H9 (cell line): Measurements from ENCODE around the gene ATP6V1C2. TPM values are rescaled to one million over a fixed set of nuclear protein-coding genes. Genes with fewer than 3 reads are reported as not detected.

Experiments used
- DNase-seq: peaks from one replicate; pipeline ENCODE4 v3.0.0-alpha.2; 2017
- H2AFZ ChIP-seq: one replicate; pipeline ENCODE4 v1.6.1; 2013; ENCODE audit warnings: mild to moderate bottlenecking, low read length, control low read depth, moderate library complexity
- H2AK5ac ChIP-seq: 2 replicates; pipeline ENCODE4 v1.6.1; 2013; ENCODE audit warnings: low read length, control low read depth, mixed read lengths; ENCODE audit not compliant: insufficient read length
- H2BK120ac ChIP-seq: one replicate; pipeline ENCODE4 v1.6.1; 2013; ENCODE audit warnings: low read depth, mild to moderate bottlenecking, low read length, control low read depth, inconsistent platforms; ENCODE audit not compliant: poor library complexity, severe bottlenecking
- H2BK12ac ChIP-seq: 2 replicates; pipeline ENCODE4 v1.6.1; 2013; ENCODE audit warnings: low read length, control low read depth, mixed read lengths, low read depth; ENCODE audit not compliant: insufficient read length
- H2BK15ac ChIP-seq: 2 replicates; pipeline ENCODE4 v1.6.1; 2013; ENCODE audit warnings: low read depth, low read length, control low read depth
- H2BK20ac ChIP-seq: one replicate; pipeline ENCODE4 v1.6.1; 2013; ENCODE audit warnings: low read depth, mild to moderate bottlenecking, low read length, control low read depth, inconsistent platforms; ENCODE audit not compliant: poor library complexity, severe bottlenecking
- H2BK5ac ChIP-seq: 2 replicates; pipeline ENCODE4 v1.6.1; 2013; ENCODE audit warnings: low read length, control low read depth, mixed read lengths; ENCODE audit not compliant: insufficient read length
- H3K14ac ChIP-seq: 2 replicates; pipeline ENCODE4 v1.6.1; 2013; ENCODE audit warnings: low read length, control low read depth; ENCODE audit not compliant: insufficient read depth
- H3K18ac ChIP-seq: 2 replicates; pipeline ENCODE4 v1.6.1; 2013; ENCODE audit warnings: low read depth, mild to moderate bottlenecking, mixed read lengths, low read length, control low read depth; ENCODE audit not compliant: insufficient read length
- H3K23ac ChIP-seq: 2 replicates; pipeline ENCODE4 v1.6.1; 2013; ENCODE audit warnings: low read length, control low read depth, mixed read lengths, low read depth; ENCODE audit not compliant: insufficient read length
- H3K23me2 ChIP-seq: 2 replicates; pipeline ENCODE4 v1.6.1; 2013; ENCODE audit warnings: low read depth, mild to moderate bottlenecking, mixed read lengths, low read length, control low read depth; ENCODE audit not compliant: insufficient read length, poor library complexity, severe bottlenecking
- H3K27ac ChIP-seq: 2 replicates; pipeline ENCODE4 v1.5.1; 2013; ENCODE audit warnings: low read length, control low read depth, mixed read lengths, low read depth; ENCODE audit not compliant: insufficient read length
- H3K27me3 ChIP-seq: 2 replicates; pipeline ENCODE4 v1.6.1; 2013; ENCODE audit warnings: low read length, control low read depth, inconsistent platforms; ENCODE audit not compliant: insufficient read depth
- H3K4ac ChIP-seq: 2 replicates; pipeline ENCODE4 v1.6.1; 2013; ENCODE audit warnings: low read depth, mild to moderate bottlenecking, control low read depth, inconsistent platforms, low read length, moderate library complexity
- H3K4me1 ChIP-seq: 2 replicates; pipeline ENCODE4 v1.6.1; 2013; ENCODE audit warnings: low read length, control low read depth, inconsistent platforms; ENCODE audit not compliant: insufficient read depth
- H3K4me2 ChIP-seq: 2 replicates; pipeline ENCODE4 v1.6.1; 2013; ENCODE audit warnings: low read length, control low read depth, mixed read lengths; ENCODE audit not compliant: insufficient read length, insufficient read depth
- H3K56ac ChIP-seq: 2 replicates; pipeline ENCODE4 v1.6.1; 2013; ENCODE audit warnings: low read depth, mild to moderate bottlenecking, mixed read lengths, low read length, control low read depth; ENCODE audit not compliant: insufficient read length
- H3K79me1 ChIP-seq: 2 replicates; pipeline ENCODE4 v1.6.1; 2013; ENCODE audit warnings: low read depth, mild to moderate bottlenecking, moderate library complexity, low read length, control low read depth, inconsistent platforms; ENCODE audit not compliant: insufficient read depth, poor library complexity, severe bottlenecking
- H3K79me2 ChIP-seq: 2 replicates; pipeline ENCODE4 v1.6.1; 2013; ENCODE audit warnings: low read length, control low read depth, inconsistent platforms; ENCODE audit not compliant: insufficient read depth
- H3K9ac ChIP-seq: 2 replicates; pipeline ENCODE4 v1.6.1; 2013; ENCODE audit warnings: low read length, control low read depth, mixed read lengths; ENCODE audit not compliant: insufficient read length; ENCODE audit errors: extremely low read depth
- H3K9me3 ChIP-seq: one replicate; pipeline ENCODE4 v1.6.1; 2013; ENCODE audit warnings: low read depth, low read length, inconsistent platforms; ENCODE audit not compliant: control insufficient read depth
- H3T11ph ChIP-seq: one replicate; pipeline ENCODE4 v1.6.1; 2013; ENCODE audit warnings: mild to moderate bottlenecking, low read length, control low read depth, inconsistent platforms
- H4K20me1 ChIP-seq: one replicate; pipeline ENCODE4 v1.6.1; 2013; ENCODE audit not compliant: control insufficient read depth, insufficient read length, insufficient read depth
- H4K5ac ChIP-seq: 2 replicates; pipeline ENCODE4 v1.6.1; 2013; ENCODE audit warnings: low read depth, mild to moderate bottlenecking, mixed read lengths, low read length, control low read depth; ENCODE audit not compliant: insufficient read length
- H4K8ac ChIP-seq: replicated peaks from 2 replicates; pipeline ENCODE4 v1.6.1; 2013; ENCODE audit warnings: low read length, control low read depth, mixed read lengths, low read depth; ENCODE audit not compliant: insufficient read length
- H4K91ac ChIP-seq: 2 replicates; pipeline ENCODE4 v1.6.1; 2013; ENCODE audit warnings: low read depth, mild to moderate bottlenecking, moderate library complexity, mixed read lengths, low read length, control low read depth; ENCODE audit not compliant: insufficient read length
- H3K27ac Mint-ChIP-seq, 3 experiments: 2 replicates in 2 of 3; 3 replicates in 1 of 3; pipeline ENCODE4 v1.8.0; 2020 to 2021; ENCODE audit warnings: mixed read lengths in 3 of 3, mild to moderate bottlenecking in 1 of 3, moderate library complexity in 1 of 3
- H3K27me3 Mint-ChIP-seq: 2 replicates; pipeline ENCODE4 v1.8.0; 2021; ENCODE audit warnings: low read depth, mild to moderate bottlenecking, moderate library complexity, mixed read lengths
- H3K36me3 Mint-ChIP-seq, 3 experiments: 2 replicates in 2 of 3; 3 replicates in 1 of 3; pipeline ENCODE4 v1.8.0; 2020 to 2021; ENCODE audit warnings: low read depth in 3 of 3, mixed read lengths in 3 of 3; ENCODE audit not compliant: insufficient read depth in 1 of 3
- H3K4me1 Mint-ChIP-seq, 2 experiments: 2 replicates each; pipeline ENCODE4 v1.8.0; 2020; ENCODE audit warnings: mixed read lengths in 2 of 2
- H3K4me3 Mint-ChIP-seq, 2 experiments: 2 replicates in 1 of 2; 3 replicates in 1 of 2; pipeline ENCODE4 v1.8.0; 2020 to 2021; ENCODE audit warnings: mild to moderate bottlenecking in 2 of 2, mixed read lengths in 2 of 2, moderate library complexity in 1 of 2
- H3K9me3 Mint-ChIP-seq, 2 experiments: 2 replicates in 1 of 2; 3 replicates in 1 of 2; pipeline ENCODE4 v1.8.0; 2020; ENCODE audit warnings: mild to moderate bottlenecking in 2 of 2, mixed read lengths in 2 of 2, moderate library complexity in 1 of 2
- CTCF ChIP-seq: fragments of 200-600 bp; sonication (generic); conservative IDR thresholded peaks from 3 replicates; pipeline ENCODE4 v1.8.0; 2021; ENCODE audit warnings: antibody characterized with exemption, mild to moderate bottlenecking
- WGBS: extraction: QIAGEN DNeasy Blood & Tissue Kit; methylation state at CpG from one replicate; pipeline ENCODE4 v1.1.7; 2013; ENCODE audit warnings: missing lambda C conversion rate, low lambda C conversion rate, mixed read lengths; ENCODE audit not compliant: insufficient read length; ENCODE audit errors: extremely low coverage; 5-methylcytosine and 5-hydroxymethylcytosine counted together
- total RNA-seq: library from RNA; stranded (reverse); gene quantifications from 2 replicates; pipeline ENCODE4 v1.2.1, GENCODE V29; 2021

The ATP6V1C2 gene
- total RNA-seq, 1 experiment from 2014 or later = 1.2 TPM

DNA sequence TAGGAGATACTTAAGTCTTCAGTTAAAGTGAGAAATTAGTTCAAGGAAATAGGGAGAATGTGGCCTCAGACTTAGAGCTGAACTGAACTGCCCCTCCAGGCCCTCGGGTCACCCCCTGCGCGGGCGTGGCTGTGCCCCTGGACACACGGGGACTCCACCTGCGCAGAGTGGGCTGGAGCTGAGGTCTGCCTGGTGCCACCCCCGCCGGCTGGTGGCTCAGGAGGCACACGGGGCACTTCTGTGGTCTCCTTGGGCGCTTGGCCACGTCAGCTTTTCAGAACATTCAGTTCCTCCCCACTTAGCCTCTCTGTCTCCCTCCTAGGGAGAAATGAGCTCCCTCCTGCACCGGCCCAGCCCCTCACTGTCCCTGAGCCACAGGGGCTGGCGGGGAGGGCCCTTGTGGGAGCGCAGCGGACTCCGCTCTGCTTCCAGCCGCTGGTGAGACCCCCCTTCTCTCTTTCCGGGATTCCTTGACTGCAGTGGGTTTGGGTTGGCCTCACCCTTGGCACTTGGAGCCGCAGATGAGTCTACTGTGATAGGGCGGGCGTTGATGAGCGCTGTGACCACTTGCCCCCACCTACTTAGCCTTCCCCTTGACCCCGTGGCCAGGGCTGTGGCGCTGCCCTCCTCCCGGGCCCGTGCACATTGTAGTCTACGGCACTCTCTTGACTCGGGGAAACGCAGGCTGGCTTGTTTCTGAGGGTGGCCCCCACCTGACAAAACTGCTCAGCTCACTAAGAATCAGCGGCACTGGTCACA is 109.4 kb downstream of the ATP6V1C2 start:
- no peaks in the 10 kb centered on the region for H3K9me3 ChIP-seq
- H4K8ac ChIP-seq = no peak overlapping the region
- H3K23ac ChIP-seq = no peak overlapping the region
- Mint-ChIP-seq H3K4me3 (no peak overlapping the region), H3K27me3 (peaks cover 43% of the 10 kb centered on the region), H3K9me3 (no peaks in the 10 kb centered on the region), H3K36me3 (no peaks in the 10 kb centered on the region), H3K4me1 (peaks cover 14% of the 10 kb centered on the region in 2 experiments), H3K27ac (no peak overlapping the region)
- H3K14ac ChIP-seq = no peak overlapping the region
- no peak overlapping the region for H2BK12ac ChIP-seq
- no peak overlapping the region for H3K9ac ChIP-seq
- H3K4me2 ChIP-seq = no peak overlapping the region
- H3K23me2 ChIP-seq = no peaks in the 10 kb centered on the region
- WGBS = no CpG with 5 or more reads among the region's 30 CpGs
- H2BK5ac ChIP-seq = no peak overlapping the region
- no peaks in the 10 kb centered on the region for H3K79me2 ChIP-seq
- H3K79me1 ChIP-seq = no peaks in the 10 kb centered on the region
- no peak overlapping the region for H3K18ac ChIP-seq
- no peak overlapping the region for H3K56ac ChIP-seq
- no peak overlapping the region for H2AK5ac ChIP-seq
- H3K27ac ChIP-seq = no peak overlapping the region
- H2BK20ac ChIP-seq = no peak overlapping the region
- no peak overlapping the region for H4K5ac ChIP-seq
- H2BK15ac ChIP-seq = no peak overlapping the region
- H3K4ac ChIP-seq = no peak overlapping the region
- H2BK120ac ChIP-seq = no peak overlapping the region
- TF ChIP-seq CTCF = no peak
- no peak overlapping the region for H2AFZ ChIP-seq
- H3K4me1 ChIP-seq = no peaks in the 10 kb centered on the region; the same call in 1 of the 2 replicates
- no peak overlapping the region for H4K91ac ChIP-seq
- H3K27me3 ChIP-seq = no peaks in the 10 kb centered on the region
- no peaks in the 10 kb centered on the region for H4K20me1 ChIP-seq
- H3T11ph ChIP-seq = no peak overlapping the region
- no peak for DNase-seq
